ENCODE results near the gene STX1B. TPM values are rescaled to one million over a fixed set of nuclear protein-coding genes. Genes with fewer than 3 reads are reported as not detected.

The STX1B gene
- total and polyA plus RNA-seq, 2 of the 8 experiments (the other 6 are each of a cell fraction or from before 2014, with no cell fraction given): 8.9 to 20.2 TPM

- no peak overlapping the region for H3K4me3 ChIP-seq (ENCODE audit: extremely low read depth in 1 of 4, insufficient read depth in 2 of 4, low read depth in 3 of 4, low read length in 4 of 4)
- FAIRE-seq (no peak), DNase-seq (ENCODE audit: low read depth in 1 of 2, low spot score in 2 of 2) (no peak)
Observed at GRCh38 chr16:30965436-30965835, 45.0 kb downstream of the STX1B start.

More at GRCh38 chr16:30965436-30965835, 45.0 kb downstream of the STX1B start:
- ChIA-PET POLR2A (ENCODE audit: partially characterized antibody) (interaction anchor here (0.6 to 6.4 kb wide), 5 partner anchors 10 to 156 kb away, joined by 3 to 45 read pairs (median 6); partner anchors contain the start of gene HSD3B7), CTCF (ENCODE audit: partially characterized antibody) (interaction anchor here (0.6 to 3.8 kb wide), 3 partner anchors 11 to 30 kb away, joined by 4 to 26 read pairs (median 6); no protein-coding TSS in a partner anchor)
- H2AK5ac ChIP-seq (ENCODE audit: low read depth, low read length): no peak overlapping the region
- TF ChIP-seq FOSL1 (IDR thresholded peaks at IDR 0.05; ENCODE audit: insufficient read depth, low read depth, low read length) (no peak), MAFK (IDR thresholded peaks at IDR 0.05; ENCODE audit: low read depth, low read length) (no peak), TEAD4 (IDR thresholded peaks at IDR 0.05; ENCODE audit: low read depth, low read length) (no peak), POLR2A (IDR thresholded peaks at IDR 0.05; ENCODE audit: control extremely low read depth in 1 of 2, low read depth in 2 of 2, low read length in 2 of 2) (no peak), SP1 (IDR thresholded peaks at IDR 0.05; ENCODE audit: low read depth, low read length) (no peak), EGR1 (IDR thresholded peaks at IDR 0.05; ENCODE audit: borderline replicate concordance, low read depth, low read length) (no peak), BACH1 (IDR thresholded peaks at IDR 0.05; ENCODE audit: low read length) (no peak), SP2 (IDR thresholded peaks at IDR 0.05; ENCODE audit: low read length) (no peak), HDAC6 (IDR thresholded peaks at IDR 0.05; ENCODE audit: low read depth, low read length) (no peak), ZNF274 (IDR thresholded peaks at IDR 0.05; ENCODE audit: borderline replicate concordance, extremely low read depth, low read length) (no peak)
- H3K56ac ChIP-seq (replicated peaks; ENCODE audit: insufficient read length, low read depth, low read length): no peak overlapping the region
- no peak overlapping the region for H3K18ac ChIP-seq (ENCODE audit: extremely low read depth, low read length)
- no peaks in the 10 kb centered on the region for H3K23me2 ChIP-seq (ENCODE audit: low read depth, low read length)
- peaks cover 51 to 87% (median 62%) of the 10 kb centered on the region in 4 experiments for H3K36me3 ChIP-seq (ENCODE audit: control insufficient read depth in 2 of 4, insufficient read depth in 4 of 4, low read length in 3 of 4)
- no peaks in the 10 kb centered on the region for H3K27me3 ChIP-seq (replicated peaks in 1 of 4; ENCODE audit: control insufficient read depth in 3 of 4, extremely low read depth in 1 of 4, insufficient read depth in 3 of 4, low read length in 3 of 4)
- H2BK5ac ChIP-seq (ENCODE audit: low read depth, low read length): no peak overlapping the region
- no peak overlapping the region for H3K9ac ChIP-seq (replicated peaks in 1 of 4; ENCODE audit: extremely low read depth in 1 of 4, low read depth in 3 of 4, low read length in 3 of 4)
- no peak overlapping the region for H4K8ac ChIP-seq (ENCODE audit: extremely low read depth, insufficient read depth, low read length)
- no peak overlapping the region for H2BK120ac ChIP-seq (replicated peaks; ENCODE audit: low read depth, low read length)
- H3K9me3 ChIP-seq (ENCODE audit: insufficient read depth in 2 of 2, low read depth in 1 of 2, low read length in 1 of 2): no peaks in the 10 kb centered on the region; a peak in 1 of 4 replicates
- H3K79me2 ChIP-seq (ENCODE audit: control insufficient read depth in 1 of 2, insufficient read depth in 2 of 2, low read length in 2 of 2): no peaks in the 10 kb centered on the region
- peaks cover 2 to 17% of the 10 kb centered on the region in 2 experiments for H4K20me1 ChIP-seq (replicated peaks in 1 of 2; ENCODE audit: control insufficient read depth in 1 of 2, insufficient read depth in 2 of 2, low read length in 2 of 2)
- no peak overlapping the region for H3K23ac ChIP-seq (ENCODE audit: insufficient read length)
- no peak overlapping the region for H3K14ac ChIP-seq (ENCODE audit: insufficient read length)
- no peak overlapping the region for H3K27ac ChIP-seq (ENCODE audit: low read depth, low read length)
- H2BK15ac ChIP-seq (ENCODE audit: low read length): no peak overlapping the region
- H2BK20ac ChIP-seq (ENCODE audit: low read length): no peak overlapping the region
- no peak overlapping the region for H4K5ac ChIP-seq (ENCODE audit: insufficient read length, low read depth, low read length)
- no peaks in the 10 kb centered on the region for H3K4me1 ChIP-seq (replicated peaks in 1 of 4; ENCODE audit: control insufficient read depth in 3 of 4, insufficient read depth in 4 of 4, low read length in 3 of 4)
- H3K4me2 ChIP-seq (ENCODE audit: insufficient read depth in 1 of 2, low read depth in 2 of 2, low read length in 2 of 2): no peak overlapping the region
- no peak overlapping the region for H2BK12ac ChIP-seq (ENCODE audit: low read depth, low read length)
- H3K79me1 ChIP-seq (ENCODE audit: low read depth, low read length): peaks cover 4% of the 10 kb centered on the region; the same call in 1 of the 2 replicates
- H2AFZ ChIP-seq (ENCODE audit: low read length): no peak overlapping the region
- 97% methylated on average over 6 of the region's 15 CpGs; no CpG with 5 or more reads in 1 of the 2 experiments for WGBS, 2 experiments (ENCODE audit: extremely low coverage in 1 of 2, insufficient coverage in 1 of 2, insufficient read length in 1 of 2, insufficient replicate concordance in 2 of 2, low coverage in 1 of 2, low lambda C conversion rate in 2 of 2, missing lambda C conversion rate in 1 of 2)
- H4K91ac ChIP-seq (replicated peaks; ENCODE audit: insufficient read length, low read length): no peak overlapping the region
- no peak overlapping the region for H3K4ac ChIP-seq (replicated peaks; ENCODE audit: insufficient read length, low read depth, low read length)
